Measurements from ENCODE around the gene PALLD. TPM values are rescaled to one million over a fixed set of nuclear protein-coding genes. Genes with fewer than 3 reads are reported as not detected.

The PALLD gene
- total RNA-seq, 1 donor from 2014 or later = 396 TPM

DNA sequence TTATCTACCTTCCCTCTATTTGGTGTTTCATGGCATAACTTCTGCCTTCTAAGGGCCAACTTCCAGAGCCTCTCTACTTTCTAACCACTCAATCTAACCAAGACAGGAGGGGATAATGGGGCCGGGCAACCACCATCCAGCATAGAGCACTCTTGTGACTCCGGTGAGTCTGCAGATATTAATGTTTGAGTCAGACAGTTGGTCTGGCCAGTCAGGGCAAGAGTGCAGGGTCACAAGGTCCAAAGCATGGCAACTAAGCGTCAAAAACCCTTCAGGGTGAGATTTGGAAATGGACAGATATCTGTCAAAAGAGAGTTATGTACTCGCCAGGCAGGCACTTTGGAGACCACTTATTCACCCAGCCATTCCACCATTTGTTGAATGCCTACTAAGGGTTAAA, 105.0 kb downstream of the PALLD start:
- H3K27ac Mint-ChIP-seq (ENCODE audit: unreplicated experiment) = no peak overlapping the region
- H3K9me3 Mint-ChIP-seq (ENCODE audit: unreplicated experiment) = no peaks in the 10 kb centered on the region
- no peak for DNase-seq (ENCODE audit: extremely low spot score, unreplicated experiment)
- no peaks in the 10 kb centered on the region for H3K36me3 Mint-ChIP-seq (ENCODE audit: unreplicated experiment)
- no peak overlapping the region for H3K4me3 Mint-ChIP-seq (ENCODE audit: unreplicated experiment)
- no peaks in the 10 kb centered on the region for H3K27me3 Mint-ChIP-seq (ENCODE audit: unreplicated experiment)
- peaks cover 38% of the 10 kb centered on the region for H3K4me1 Mint-ChIP-seq (ENCODE audit: unreplicated experiment)
- TF ChIP-seq, protein P1, sequence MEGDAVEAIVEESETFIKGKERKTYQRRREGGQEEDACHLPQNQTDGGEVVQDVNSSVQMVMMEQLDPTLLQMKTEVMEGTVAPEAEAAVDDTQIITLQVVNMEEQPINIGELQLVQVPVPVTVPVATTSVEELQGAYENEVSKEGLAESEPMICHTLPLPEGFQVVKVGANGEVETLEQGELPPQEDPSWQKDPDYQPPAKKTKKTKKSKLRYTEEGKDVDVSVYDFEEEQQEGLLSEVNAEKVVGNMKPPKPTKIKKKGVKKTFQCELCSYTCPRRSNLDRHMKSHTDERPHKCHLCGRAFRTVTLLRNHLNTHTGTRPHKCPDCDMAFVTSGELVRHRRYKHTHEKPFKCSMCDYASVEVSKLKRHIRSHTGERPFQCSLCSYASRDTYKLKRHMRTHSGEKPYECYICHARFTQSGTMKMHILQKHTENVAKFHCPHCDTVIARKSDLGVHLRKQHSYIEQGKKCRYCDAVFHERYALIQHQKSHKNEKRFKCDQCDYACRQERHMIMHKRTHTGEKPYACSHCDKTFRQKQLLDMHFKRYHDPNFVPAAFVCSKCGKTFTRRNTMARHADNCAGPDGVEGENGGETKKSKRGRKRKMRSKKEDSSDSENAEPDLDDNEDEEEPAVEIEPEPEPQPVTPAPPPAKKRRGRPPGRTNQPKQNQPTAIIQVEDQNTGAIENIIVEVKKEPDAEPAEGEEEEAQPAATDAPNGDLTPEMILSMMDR (IDR thresholded peaks at IDR 0.05) = no peak

DNA sequence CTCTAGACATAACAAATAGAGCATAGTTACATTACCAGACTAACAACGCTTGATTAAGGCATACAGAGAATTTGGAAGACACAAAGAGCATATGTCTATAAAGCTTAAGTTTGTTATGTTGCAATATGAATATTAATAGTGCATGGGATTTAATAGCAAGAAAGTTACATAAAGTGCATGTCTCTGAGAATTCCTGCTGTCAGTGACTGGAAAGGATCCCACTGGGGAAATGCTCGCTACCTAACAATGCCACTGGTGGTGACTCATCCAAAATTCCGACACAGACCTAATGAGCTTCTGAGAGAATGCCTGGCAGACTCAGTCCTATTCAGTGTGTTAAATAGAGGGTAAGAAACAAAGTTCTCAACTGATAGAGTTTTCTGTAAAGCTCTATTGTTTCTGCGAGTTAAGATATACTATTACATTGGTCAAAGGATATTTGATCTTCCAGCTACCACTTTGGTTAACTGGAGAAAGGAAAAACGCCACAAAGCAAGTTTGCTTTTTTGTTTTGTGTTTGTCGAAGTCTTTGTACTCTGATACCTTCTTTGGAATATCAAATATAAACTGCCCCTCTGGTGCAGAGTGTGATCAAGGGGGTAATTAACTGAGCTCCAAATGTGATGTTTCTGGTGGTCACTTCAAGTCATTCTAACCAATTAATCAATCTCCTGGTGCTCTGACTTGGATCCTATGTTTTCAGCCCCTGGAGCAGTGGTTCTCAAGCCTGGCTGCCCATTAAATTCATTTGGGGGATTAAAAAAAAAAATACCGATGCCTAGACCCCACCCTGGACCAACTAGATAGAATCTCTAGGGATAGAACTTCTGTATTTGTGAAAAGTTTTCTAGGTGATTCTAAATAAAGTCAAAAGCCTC, 107.9 kb downstream of the PALLD start:
- Mint-ChIP-seq H3K36me3 (ENCODE audit: unreplicated experiment) (no peaks in the 10 kb centered on the region), H3K9me3 (ENCODE audit: unreplicated experiment) (no peaks in the 10 kb centered on the region), H3K27ac (ENCODE audit: unreplicated experiment) (peak overlapping the region; percentile 75), H3K4me1 (ENCODE audit: unreplicated experiment) (peaks cover 60% of the 10 kb centered on the region), H3K27me3 (ENCODE audit: unreplicated experiment) (no peaks in the 10 kb centered on the region), H3K4me3 (ENCODE audit: unreplicated experiment) (no peak overlapping the region)
- no peak for DNase-seq (ENCODE audit: extremely low spot score, unreplicated experiment)
- TF ChIP-seq, protein P1 (IDR thresholded peaks at IDR 0.05) = no peak

DNA sequence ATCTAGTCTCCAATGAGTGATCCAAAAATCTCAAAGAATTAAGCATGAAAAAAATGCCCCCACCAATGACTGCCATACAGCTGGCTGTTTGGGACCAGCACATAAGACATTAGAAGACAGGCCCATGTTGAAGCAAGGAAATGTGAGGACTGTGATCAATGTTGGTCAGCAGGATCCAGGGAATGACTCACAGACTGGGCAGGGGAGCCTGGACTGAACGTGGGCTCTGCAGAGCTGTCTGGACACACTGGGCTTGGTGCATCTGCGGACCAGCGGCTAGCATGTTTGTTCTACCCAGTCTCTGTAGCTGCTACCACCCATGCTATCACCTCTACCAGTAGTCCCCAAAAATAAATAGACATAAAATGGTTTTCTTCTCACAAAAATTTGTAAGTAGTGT, 108.6 kb downstream of the PALLD start:
- TF ChIP-seq, protein P1 (IDR thresholded peaks at IDR 0.05) = no peak
- Mint-ChIP-seq H3K27me3 (ENCODE audit: unreplicated experiment) (no peaks in the 10 kb centered on the region), H3K27ac (ENCODE audit: unreplicated experiment) (peak overlapping the region; percentile 75), H3K4me1 (ENCODE audit: unreplicated experiment) (peaks cover 63% of the 10 kb centered on the region), H3K9me3 (ENCODE audit: unreplicated experiment) (no peaks in the 10 kb centered on the region), H3K4me3 (ENCODE audit: unreplicated experiment) (no peak overlapping the region), H3K36me3 (ENCODE audit: unreplicated experiment) (no peaks in the 10 kb centered on the region)
- no peak for DNase-seq (ENCODE audit: extremely low spot score, unreplicated experiment)

DNA sequence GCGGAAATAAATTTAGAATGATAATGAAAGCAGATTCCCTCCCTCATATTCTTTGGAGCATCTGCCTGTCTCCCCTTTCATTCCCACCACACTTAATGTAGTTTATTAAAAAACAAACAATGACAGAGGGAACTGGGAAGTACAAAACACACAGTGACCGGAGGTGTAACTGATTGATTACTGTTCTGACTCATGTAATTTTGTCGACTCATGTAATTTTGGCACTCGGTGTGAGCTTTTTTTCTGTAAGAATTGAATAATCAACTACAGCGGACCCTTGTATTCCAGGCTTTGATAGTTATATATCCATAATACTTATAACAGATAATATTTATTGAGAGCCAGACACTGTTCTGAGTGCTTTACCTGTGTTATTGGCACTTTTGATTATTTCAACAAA, 110.4 kb downstream of the PALLD start:
- Mint-ChIP-seq H3K36me3 (ENCODE audit: unreplicated experiment) (no peaks in the 10 kb centered on the region), H3K4me3 (ENCODE audit: unreplicated experiment) (no peak overlapping the region), H3K27me3 (ENCODE audit: unreplicated experiment) (no peaks in the 10 kb centered on the region), H3K27ac (ENCODE audit: unreplicated experiment) (no peak overlapping the region), H3K4me1 (ENCODE audit: unreplicated experiment) (peaks cover 72% of the 10 kb centered on the region), H3K9me3 (ENCODE audit: unreplicated experiment) (no peaks in the 10 kb centered on the region)
- DNase-seq (ENCODE audit: extremely low spot score, unreplicated experiment) = no peak
- TF ChIP-seq, protein P1 (IDR thresholded peaks at IDR 0.05) = no peak

DNA sequence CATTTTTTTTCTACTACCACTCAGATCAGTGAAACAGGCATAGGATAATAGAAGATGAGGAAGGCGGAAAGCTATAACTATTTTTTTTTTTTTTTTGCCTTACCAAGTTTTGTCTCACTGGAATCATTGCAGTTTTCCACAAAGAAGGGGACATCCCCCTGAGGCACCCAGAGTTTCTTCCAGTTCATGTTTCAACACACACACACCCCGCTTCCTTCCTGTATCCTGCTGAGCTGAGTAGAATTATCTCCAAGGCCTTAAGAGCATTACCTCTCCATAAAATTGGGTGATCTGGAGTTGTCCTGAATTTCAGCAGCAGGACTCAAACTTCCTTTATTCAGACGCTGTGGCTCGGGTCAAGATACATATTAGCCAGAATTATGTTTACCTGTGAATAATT, 111.9 kb downstream of the PALLD start:
- Mint-ChIP-seq H3K4me3 (ENCODE audit: unreplicated experiment) (no peak overlapping the region), H3K36me3 (ENCODE audit: unreplicated experiment) (no peaks in the 10 kb centered on the region), H3K4me1 (ENCODE audit: unreplicated experiment) (peaks cover 81% of the 10 kb centered on the region), H3K9me3 (ENCODE audit: unreplicated experiment) (no peaks in the 10 kb centered on the region), H3K27me3 (ENCODE audit: unreplicated experiment) (no peaks in the 10 kb centered on the region), H3K27ac (ENCODE audit: unreplicated experiment) (peak overlapping the region; percentile 72)
- no peak for DNase-seq (ENCODE audit: extremely low spot score, unreplicated experiment)
- TF ChIP-seq, protein P1 (IDR thresholded peaks at IDR 0.05) = no peak

Measured in osteocyte (in vitro differentiated cells).